Measurements from ENCODE around the gene LDAF1.

The LDAF1 gene

GRCh38 chr16:21228361-21228872 is 69.9 kb downstream of the LDAF1 start:
- ChIA-PET CTCF (no interaction called here), POLR2A (no interaction called here)
- TF ChIP-seq CTCF (IDR thresholded peaks at IDR 0.05; ENCODE audit: control extremely low read depth, extremely low read depth, low read depth, missing control alignments), result no peak
- no peak for DNase-seq (ENCODE audit: extremely low spot score)

All from GM10248 (cell line).